CD4-positive, alpha-beta memory T cell (primary cell): ENCODE results near the gene EPN1. TPM values are rescaled to one million over a fixed set of nuclear protein-coding genes. Genes with fewer than 3 reads are reported as not detected.
"Not testable (repeated sequence)": the region's sequence is repeated elsewhere in the genome, so short reads cannot be mapped to it uniquely, and the experiment has no call there.

ENCODE experiments used
- CTCF ChIA-PET: fragments of 350-600 bp; sonication (Branson Sonifier 250); formaldehyde crosslinking; loops from one replicate; lab custom pipeline; 2021; ENCODE audit warnings: inconsistent platforms; ENCODE audit not compliant: partially characterized antibody; lab: Charles Lee
- POLR2A ChIA-PET: fragments of 350-600 bp; sonication (Branson Sonifier 250); formaldehyde crosslinking; loops from one replicate; lab custom pipeline; 2021; ENCODE audit not compliant: partially characterized antibody; lab: Charles Lee
- DNase-seq, 5 donors: peaks; one replicate each; pipeline versions ENCODE4 v3.0.0 to v3.0.0-alpha.2; 2020 to 2022; ENCODE audit warnings: mixed read lengths in 1 of 5
- H3K27ac ChIP-seq: one replicate; pipeline ENCODE4 v1.7.0; 2013; ENCODE audit warnings: low read depth, low read length
- H3K27me3 ChIP-seq: 2 replicates; pipeline ENCODE4 v1.7.0; 2013; ENCODE audit warnings: mild to moderate bottlenecking, low read length, moderate library complexity; ENCODE audit not compliant: insufficient read depth
- H3K36me3 ChIP-seq: 2 replicates; pipeline ENCODE4 v1.7.0; 2013; ENCODE audit warnings: mild to moderate bottlenecking, low read length, moderate library complexity; ENCODE audit not compliant: insufficient read depth
- H3K4me1 ChIP-seq: 2 replicates; pipeline ENCODE4 v1.7.0; 2013; ENCODE audit warnings: mild to moderate bottlenecking, low read length, moderate library complexity; ENCODE audit not compliant: insufficient read depth
- H3K4me3 ChIP-seq, 2 donors: one replicate each; pipeline ENCODE4 v1.7.0; 2013; ENCODE audit warnings: low read length in 2 of 2, mild to moderate bottlenecking in 1 of 2
- H3K9me3 ChIP-seq, 2 donors: one replicate each; pipeline ENCODE4 v1.7.0; 2013; ENCODE audit warnings: low read length in 2 of 2, control low read depth in 1 of 2; ENCODE audit not compliant: control insufficient read depth in 1 of 2
- H3K27ac Mint-ChIP-seq, 7 donors: one replicate each; pipeline ENCODE4 v1.8.0; 2020 to 2021; ENCODE audit warnings: mixed read lengths in 7 of 7, mild to moderate bottlenecking in 6 of 7, inconsistent platforms in 3 of 7, moderate library complexity in 3 of 7
- H3K27me3 Mint-ChIP-seq, 2 donors: one replicate each; pipeline ENCODE4 v1.8.0; 2020 to 2021; ENCODE audit warnings: mixed read lengths in 2 of 2
- H3K36me3 Mint-ChIP-seq, 2 donors: one replicate each; pipeline ENCODE4 v1.8.0; 2020 to 2021; ENCODE audit warnings: mixed read lengths in 2 of 2, inconsistent platforms in 1 of 2, mild to moderate bottlenecking in 1 of 2
- H3K4me1 Mint-ChIP-seq, 4 donors: one replicate each; pipeline ENCODE4 v1.8.0; 2020 to 2021; ENCODE audit warnings: mixed read lengths in 4 of 4, mild to moderate bottlenecking in 1 of 4
- H3K4me3 Mint-ChIP-seq, 8 donors: one replicate each; pipeline ENCODE4 v1.8.0; 2020 to 2021; ENCODE audit warnings: mixed read lengths in 8 of 8, mild to moderate bottlenecking in 7 of 8, moderate library complexity in 6 of 8, inconsistent platforms in 3 of 8
- H3K9me3 Mint-ChIP-seq, 8 donors: one replicate each; pipeline ENCODE4 v1.8.0; 2020 to 2021; ENCODE audit warnings: mixed read lengths in 8 of 8, mild to moderate bottlenecking in 5 of 8, inconsistent platforms in 3 of 8, moderate library complexity in 1 of 8
- intact Hi-C: fragments of 100-400 bp; cut with micrococcal nuclease; formaldehyde crosslinking; loops from one replicate; pipeline ENCODE4 v1.15.1; 2023
- polyA plus RNA-seq, 2 donors: library from polyadenylated mRNA; unstranded; fragments of 300-500 nt; fragmentation: Illumina TruSeq; gene quantifications; one replicate each; pipeline ENCODE4 v1.2.3, GENCODE V29; 2021
- total RNA-seq, 2 experiments: library from RNA; stranded (reverse); gene quantifications; one replicate each; pipeline ENCODE4 v1.2.3, GENCODE V29; 2021

The EPN1 gene
- total and polyA plus RNA-seq, 4 experiments from 2014 or later = 3.9 to 56.9 (median 34.7) TPM

DNA sequence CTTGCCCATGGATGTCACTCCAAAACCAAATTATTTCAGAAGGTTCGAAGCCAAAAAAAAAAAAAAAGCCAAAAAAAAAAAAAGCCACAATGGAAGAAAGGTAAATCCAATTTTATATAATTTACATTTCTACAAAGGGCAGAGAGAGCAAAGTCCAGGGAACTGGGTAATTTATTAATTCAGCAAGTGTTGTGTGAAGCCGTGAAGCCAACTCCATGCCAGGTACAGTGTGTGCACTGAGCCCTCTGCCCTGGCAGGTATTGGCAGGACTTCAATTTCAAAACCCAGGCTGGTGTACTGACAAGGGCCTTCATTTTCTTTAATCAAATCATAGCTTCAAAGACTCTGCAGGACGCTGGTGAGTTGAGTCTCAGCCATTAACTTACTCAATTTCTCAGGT lies 78.4 kb downstream of the EPN1 start:
- H3K9me3 Mint-ChIP-seq = peaks cover 0 to 5% (median 0%) of the 10 kb centered on the region in 8 donors
- no peak for DNase-seq
- Histone ChIP-seq H3K4me3 (no peak overlapping the region), H3K9me3 (no peaks in the 10 kb centered on the region), H3K27ac (no peak overlapping the region), H3K36me3 (no peaks in the 10 kb centered on the region), H3K4me1 (no peaks in the 10 kb centered on the region), H3K27me3 (no peaks in the 10 kb centered on the region)
- H3K27me3 Mint-ChIP-seq = peaks cover 10 to 14% of the 10 kb centered on the region in 2 donors
- ChIA-PET CTCF (no interaction called here), POLR2A (no interaction called here)
- H3K27ac Mint-ChIP-seq = no peak overlapping the region
- H3K36me3 Mint-ChIP-seq = no peaks in the 10 kb centered on the region
- H3K4me1 Mint-ChIP-seq = no peaks in the 10 kb centered on the region
- intact Hi-C loops = no loop called here
- no peak overlapping the region for H3K4me3 Mint-ChIP-seq

DNA sequence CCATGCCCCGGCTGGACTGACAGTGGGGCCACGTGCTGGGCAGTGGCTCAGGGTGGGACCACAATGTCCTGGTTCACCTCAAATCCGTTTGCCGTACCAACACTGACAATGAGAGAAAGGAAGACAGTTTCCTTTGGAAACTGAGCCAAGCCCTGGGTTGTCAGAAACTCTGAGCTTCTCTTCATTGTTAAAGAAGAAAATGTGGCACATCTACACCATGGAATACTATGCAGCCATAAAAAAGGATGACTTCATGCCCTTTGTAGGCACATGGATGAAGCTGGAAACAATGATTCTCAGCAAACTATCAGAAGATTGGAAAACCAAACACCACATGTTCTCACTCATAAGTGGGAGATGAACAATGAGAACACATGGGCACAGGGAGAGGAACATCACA lies 81.8 kb downstream of the EPN1 start:
- CTCF ChIA-PET, H3K4me1 ChIP-seq, H3K36me3 ChIP-seq, H3K9me3 ChIP-seq, H3K27ac ChIP-seq, H3K4me1 Mint-ChIP-seq, H3K27ac Mint-ChIP-seq, H3K9me3 Mint-ChIP-seq, H3K4me3 ChIP-seq, intact Hi-C loops, POLR2A ChIA-PET, H3K36me3 Mint-ChIP-seq, H3K4me3 Mint-ChIP-seq, H3K27me3 ChIP-seq, DNase-seq: not testable (repeated sequence)
- peaks cover 19 to 24% of the 10 kb centered on the region in 2 donors for H3K27me3 Mint-ChIP-seq

- H3K4me1 ChIP-seq, H3K36me3 ChIP-seq, DNase-seq, H3K9me3 Mint-ChIP-seq, CTCF ChIA-PET, H3K27ac Mint-ChIP-seq, H3K4me3 ChIP-seq, H3K9me3 ChIP-seq, H3K36me3 Mint-ChIP-seq, intact Hi-C loops, POLR2A ChIA-PET, H3K4me3 Mint-ChIP-seq, H3K27ac ChIP-seq, H3K27me3 ChIP-seq, H3K4me1 Mint-ChIP-seq: not testable (repeated sequence)
- H3K27me3 Mint-ChIP-seq = peaks cover 16 to 21% of the 10 kb centered on the region in 2 donors
Observed at GRCh38 chr19:55758797-55759196, 83.8 kb downstream of the EPN1 start, which contains the start of gene RFPL4A. RFPL4A (plus strand) TSS chr19:55759097; CDS start chr19:55761801, 2,704 bp downstream.

Other genes starting within 250 kb of the EPN1 start
- not detected for gene SHISA7, start 231.9 kb upstream of the EPN1 start, total RNA-seq
- not detected for gene SHISA7, start 231.9 kb upstream of the EPN1 start, polyA plus RNA-seq
- 10 to 100 TPM in 1 of 2 experiments, 1 to 10 TPM in 1; 9.9 to 13.7 TPM for gene ISOC2, start 213.6 kb upstream of the EPN1 start, total RNA-seq
- gene ISOC2, start 213.6 kb upstream of the EPN1 start, polyA plus RNA-seq = 10 to 100 TPM; 24.7 to 29.4 TPM
- not detected for gene C19orf85, start 210.5 kb upstream of the EPN1 start, total RNA-seq
- not detected for gene C19orf85, start 210.5 kb upstream of the EPN1 start, polyA plus RNA-seq
- gene ZNF628, start 198.6 kb upstream of the EPN1 start, total RNA-seq = 1 to 10 TPM; 8.1 to 9.1 TPM
- gene ZNF628, start 198.6 kb upstream of the EPN1 start, polyA plus RNA-seq = under 1 TPM in 1 of 2 donors, not detected in 1; 0.47 TPM
- gene NAT14, start 190.0 kb upstream of the EPN1 start, total RNA-seq = 1 to 10 TPM; 2.7 to 3.1 TPM
- 1 to 10 TPM; 2.6 to 3.2 TPM for gene NAT14, start 190.0 kb upstream of the EPN1 start, polyA plus RNA-seq
- under 1 TPM; 0.20 to 0.36 TPM for gene SSC5D, start 186.8 kb upstream of the EPN1 start, total RNA-seq
- not detected for gene SSC5D, start 186.8 kb upstream of the EPN1 start, polyA plus RNA-seq
- not detected for gene SBK2, start 138.1 kb upstream of the EPN1 start, total RNA-seq
- not detected for gene SBK2, start 138.1 kb upstream of the EPN1 start, polyA plus RNA-seq
- gene SBK3, start 129.7 kb upstream of the EPN1 start, total RNA-seq = not detected
- gene SBK3, start 129.7 kb upstream of the EPN1 start, polyA plus RNA-seq = not detected
- gene ZNF579, start 94.4 kb upstream of the EPN1 start, total RNA-seq = 1 to 10 TPM; 8.0 to 9.6 TPM
- gene ZNF579, start 94.4 kb upstream of the EPN1 start, polyA plus RNA-seq = under 1 TPM in 1 of 2 donors, not detected in 1; 0.62 TPM
- gene FIZ1, start 75.7 kb upstream of the EPN1 start, total RNA-seq = 10 to 100 TPM; 20.8 to 26.4 TPM
- 1 to 10 TPM in 1 of 2 donors, under 1 TPM in 1; 0.99 to 5.3 TPM for gene FIZ1, start 75.7 kb upstream of the EPN1 start, polyA plus RNA-seq
- 10 to 100 TPM; 31.2 to 34.0 TPM for gene ZNF524, start 74.9 kb upstream of the EPN1 start, total RNA-seq
- gene ZNF524, start 74.9 kb upstream of the EPN1 start, polyA plus RNA-seq = 10 to 100 TPM; 26.2 to 40.1 TPM
- 10 to 100 TPM; 20.3 to 20.9 TPM for gene ZNF865, start 69.6 kb upstream of the EPN1 start, total RNA-seq
- gene ZNF865, start 69.6 kb upstream of the EPN1 start, polyA plus RNA-seq = under 1 TPM in 1 of 2 donors, not detected in 1; 0.30 TPM
- gene ZNF784, start 50.7 kb upstream of the EPN1 start, total RNA-seq = 1 to 10 TPM; 7.4 TPM
- 1 to 10 TPM; 1.7 to 2.1 TPM for gene ZNF784, start 50.7 kb upstream of the EPN1 start, polyA plus RNA-seq
- gene ZNF580, start 34.2 kb upstream of the EPN1 start, total RNA-seq = 100 to 1,000 TPM in 1 of 2 experiments, 10 to 100 TPM in 1; 92.7 to 105 TPM
- 10 to 100 TPM in 1 of 2 donors, 1 to 10 TPM in 1; 7.2 to 17.8 TPM for gene ZNF580, start 34.2 kb upstream of the EPN1 start, polyA plus RNA-seq
- gene ZNF581, start 31.6 kb upstream of the EPN1 start, total RNA-seq = 10 to 100 TPM; 21.2 to 23.4 TPM
- 10 to 100 TPM; 22.5 to 28.5 TPM for gene ZNF581, start 31.6 kb upstream of the EPN1 start, polyA plus RNA-seq
- gene CCDC106, start 27.0 kb upstream of the EPN1 start, total RNA-seq = 1 to 10 TPM; 1.2 to 1.5 TPM
- gene CCDC106, start 27.0 kb upstream of the EPN1 start, polyA plus RNA-seq = under 1 TPM; 0.47 to 0.69 TPM
- gene U2AF2, start 20.2 kb upstream of the EPN1 start, total RNA-seq = 100 to 1,000 TPM; 256 to 259 TPM
- gene U2AF2, start 20.2 kb upstream of the EPN1 start, polyA plus RNA-seq = 10 to 100 TPM in 1 of 2 donors, 1 to 10 TPM in 1; 1.3 to 14.3 TPM
- not detected for gene NLRP9, start 63.2 kb downstream of the EPN1 start, total RNA-seq
- gene NLRP9, start 63.2 kb downstream of the EPN1 start, polyA plus RNA-seq = not detected
- gene RFPL4A, start 83.9 kb downstream of the EPN1 start, total RNA-seq = not detected
- not detected for gene RFPL4A, start 83.9 kb downstream of the EPN1 start, polyA plus RNA-seq
- gene RFPL4AL1, start 93.9 kb downstream of the EPN1 start, total RNA-seq = not detected
- not detected for gene RFPL4AL1, start 93.9 kb downstream of the EPN1 start, polyA plus RNA-seq
- not detected for gene NLRP11, start 156.8 kb downstream of the EPN1 start, total RNA-seq
- gene NLRP11, start 156.8 kb downstream of the EPN1 start, polyA plus RNA-seq = not detected
- gene NLRP4, start 161.3 kb downstream of the EPN1 start, total RNA-seq = not detected
- gene NLRP4, start 161.3 kb downstream of the EPN1 start, polyA plus RNA-seq = not detected